Measurements from ENCODE around the gene GAS6. TPM values are rescaled to one million over a fixed set of nuclear protein-coding genes. Genes with fewer than 3 reads are reported as not detected.

The GAS6 gene
- total RNA-seq, 1 donor from 2014 or later: 197 TPM

- no peak for TF ChIP-seq CTCF (IDR thresholded peaks at IDR 0.05)
- intact Hi-C loops (cut with DNase I): no loop called here
- ATAC-seq: no peak
- DNase-seq: peak; percentile 4
- Histone ChIP-seq H3K4me1 (no peaks in the 10 kb centered on the region), H3K9me3 (no peaks in the 10 kb centered on the region), H3K36me3 (no peaks in the 10 kb centered on the region), H3K27me3 (no peaks in the 10 kb centered on the region), H3K4me3 (no peak overlapping the region), H3K27ac (no peak overlapping the region)
Measured at GRCh38 chr13:113774177-113775107, 89.4 kb downstream of the GAS6 start.

GRCh38 chr13:113771709-113772331 is 92.1 kb downstream of the GAS6 start:
- Histone ChIP-seq H3K36me3 (no peaks in the 10 kb centered on the region), H3K9me3 (no peaks in the 10 kb centered on the region), H3K4me3 (no peak overlapping the region), H3K4me1 (no peaks in the 10 kb centered on the region), H3K27ac (no peak overlapping the region), H3K27me3 (no peaks in the 10 kb centered on the region)
- ATAC-seq: no peak
- DNase-seq: no peak
- TF ChIP-seq CTCF (IDR thresholded peaks at IDR 0.05): no peak
- intact Hi-C loops (cut with DNase I): no loop called here

- Histone ChIP-seq H3K9me3 (no peaks in the 10 kb centered on the region), H3K4me1 (no peaks in the 10 kb centered on the region), H3K27me3 (no peaks in the 10 kb centered on the region), H3K36me3 (no peaks in the 10 kb centered on the region), H3K4me3 (no peak overlapping the region), H3K27ac (no peak overlapping the region)
- no peak for TF ChIP-seq CTCF (IDR thresholded peaks at IDR 0.05)
- no peak for ATAC-seq
- intact Hi-C loops (cut with DNase I): no loop called here
- DNase-seq: no peak
Measured at GRCh38 chr13:113770937-113771336, 92.9 kb downstream of the GAS6 start.

Other genes with a start within 250 kb of the GAS6 start
- gene ATP4B, start 205.9 kb downstream of the GAS6 start, total RNA-seq: not detected
- gene GRK1, start 196.9 kb downstream of the GAS6 start, total RNA-seq: 0.09 TPM
- gene TMEM255B, start 104.8 kb downstream of the GAS6 start, total RNA-seq: 43.6 TPM
- gene C13orf46, start 110.0 kb upstream of the GAS6 start, total RNA-seq: 21.2 TPM

Data from upper lobe of right lung (tissue), 1 donor.